H1 (cell line): Measurements from ENCODE around the gene CYTL1.

Experiments used
- CREB1 ChIP-seq: IDR thresholded peaks from 2 replicates; pipeline ENCODE4 v1.6.1; 2012; ENCODE audit warnings: inconsistent platforms
- JUN ChIP-seq: IDR thresholded peaks from 2 replicates; pipeline ENCODE4 v1.6.1; 2011; ENCODE audit warnings: low read depth, mild to moderate bottlenecking, improper control_type of control experiment, low read length
- POLR2A ChIP-seq, 2 experiments: IDR thresholded peaks; 1 replicate in 1 of 2; 2 replicates in 1 of 2; pipeline ENCODE4 v1.6.1; 2011; ENCODE audit warnings: low read depth in 2 of 2, low read length in 2 of 2, mild to moderate bottlenecking in 2 of 2; ENCODE audit errors: control extremely low read depth in 1 of 2
- POLR2AphosphoS5 ChIP-seq: IDR thresholded peaks from 2 replicates; pipeline ENCODE4 v1.6.1; 2011; ENCODE audit warnings: low read depth, low read length
- SIN3A ChIP-seq, 2 experiments: IDR thresholded peaks in 1 of 2; conservative IDR thresholded peaks in 1 of 2; 2 replicates each; pipeline ENCODE4 v1.6.1; 2011 to 2012; ENCODE audit warnings: low read length in 2 of 2, improper control_type of control experiment in 1 of 2, low read depth in 1 of 2, mild to moderate bottlenecking in 1 of 2
- TF ChIP-seq, protein P1 (sequence below), 3 experiments: IDR thresholded peaks; 1 replicate in 2 of 3; 2 replicates in 1 of 3; pipeline versions ENCODE4 v1.5.1 to v1.6.1; 2011; ENCODE audit warnings: low read length in 3 of 3, mild to moderate bottlenecking in 3 of 3, inconsistent platforms in 2 of 3, low read depth in 1 of 3, moderate library complexity in 1 of 3; ENCODE audit not compliant: insufficient read depth in 1 of 3; ENCODE audit errors: control extremely low read depth in 1 of 3

GRCh38 chr4:5050520-5051277 is 31.4 kb upstream of the CYTL1 start:
- TF ChIP-seq POLR2A (IDR thresholded peaks at IDR 0.05; ENCODE audit: control extremely low read depth in 1 of 2, low read depth in 2 of 2, low read length in 2 of 2) (no peak), JUN (no peak), CREB1 (no peak), SIN3A (conservative IDR thresholded peaks at IDR 0.05 in 1 of 2, IDR thresholded peaks at IDR 0.05 in 1 of 2; ENCODE audit: low read depth in 1 of 2, low read length in 2 of 2) (peak in 1 of 2 experiments; percentile 2; a peak in 1 of 4 replicates), POLR2AphosphoS5 (no peak)
- TF ChIP-seq, protein P1, sequence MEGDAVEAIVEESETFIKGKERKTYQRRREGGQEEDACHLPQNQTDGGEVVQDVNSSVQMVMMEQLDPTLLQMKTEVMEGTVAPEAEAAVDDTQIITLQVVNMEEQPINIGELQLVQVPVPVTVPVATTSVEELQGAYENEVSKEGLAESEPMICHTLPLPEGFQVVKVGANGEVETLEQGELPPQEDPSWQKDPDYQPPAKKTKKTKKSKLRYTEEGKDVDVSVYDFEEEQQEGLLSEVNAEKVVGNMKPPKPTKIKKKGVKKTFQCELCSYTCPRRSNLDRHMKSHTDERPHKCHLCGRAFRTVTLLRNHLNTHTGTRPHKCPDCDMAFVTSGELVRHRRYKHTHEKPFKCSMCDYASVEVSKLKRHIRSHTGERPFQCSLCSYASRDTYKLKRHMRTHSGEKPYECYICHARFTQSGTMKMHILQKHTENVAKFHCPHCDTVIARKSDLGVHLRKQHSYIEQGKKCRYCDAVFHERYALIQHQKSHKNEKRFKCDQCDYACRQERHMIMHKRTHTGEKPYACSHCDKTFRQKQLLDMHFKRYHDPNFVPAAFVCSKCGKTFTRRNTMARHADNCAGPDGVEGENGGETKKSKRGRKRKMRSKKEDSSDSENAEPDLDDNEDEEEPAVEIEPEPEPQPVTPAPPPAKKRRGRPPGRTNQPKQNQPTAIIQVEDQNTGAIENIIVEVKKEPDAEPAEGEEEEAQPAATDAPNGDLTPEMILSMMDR (IDR thresholded peaks at IDR 0.05; ENCODE audit: control extremely low read depth in 1 of 3, insufficient read depth in 1 of 3, low read depth in 1 of 3, low read length in 3 of 3), result peak; percentile 78 to 90 (median 85)
